D721Med (cell line): Measurements from ENCODE around the gene ANOS1.
"Not testable (repeated sequence)": the region's sequence is repeated elsewhere in the genome, so short reads cannot be mapped to it uniquely, and the experiment has no call there.

Experiments used
- DNase-seq: peaks from one replicate; pipeline ENCODE4 v3.0.0; 2011; ENCODE audit warnings: low spot score; ENCODE audit not compliant: insufficient read length
- FAIRE-seq: peaks from 2 replicates; lab custom pipeline; 2011; peaks lifted over from hg19 to GRCh38; lab: Jason Lieb, UNC
- TF ChIP-seq, protein P1 (sequence below): IDR thresholded peaks from 2 replicates; pipeline ENCODE4 v1.5.1; 2012; ENCODE audit warnings: mild to moderate bottlenecking, control low read depth; ENCODE audit not compliant: insufficient read depth; ENCODE audit errors: missing control alignments

Gene ANOS1

DNA sequence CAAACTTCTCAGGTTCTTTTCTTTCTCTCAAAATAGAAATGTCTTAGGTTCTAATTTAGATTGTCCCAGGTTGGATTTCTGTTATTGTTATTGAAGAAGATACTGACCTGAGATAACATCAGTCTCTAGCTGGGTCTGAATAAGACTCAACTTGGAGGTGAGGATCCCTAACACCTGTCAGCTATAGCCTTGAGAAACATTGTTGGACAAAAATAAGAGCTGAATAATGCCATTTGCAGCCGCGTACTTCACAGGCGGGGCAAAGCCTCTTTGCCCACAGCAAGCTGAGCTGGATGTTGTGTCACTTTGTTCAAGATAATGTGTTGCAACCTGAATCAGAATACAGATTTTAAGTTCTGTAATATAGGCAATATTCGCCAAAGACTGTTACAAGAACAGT, 231.7 kb downstream of the ANOS1 start:
- DNase-seq: no peak
- no peak for FAIRE-seq

DNA sequence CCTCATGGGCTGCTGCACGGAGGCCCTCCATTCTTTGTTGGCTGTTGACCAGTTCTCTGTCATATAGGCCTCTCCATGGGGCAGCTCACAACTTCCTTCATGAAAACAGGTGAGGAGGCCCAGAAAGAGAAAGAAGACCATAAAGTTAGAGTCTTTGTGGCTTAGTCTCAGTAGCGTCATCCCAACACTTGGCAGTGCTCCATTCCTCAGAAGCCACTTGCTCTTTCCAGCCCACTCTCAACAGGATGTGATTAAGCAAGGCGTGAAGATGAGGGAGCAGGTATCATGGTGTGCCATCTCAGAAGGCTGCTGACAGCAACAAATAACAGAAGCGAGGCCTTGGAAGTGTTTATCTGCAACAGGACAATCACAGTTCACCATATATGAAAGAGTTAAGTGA, 236.9 kb downstream of the ANOS1 start:
- not testable (repeated sequence) for DNase-seq, FAIRE-seq

More for the DNA sequence above, 231.7 kb downstream of the ANOS1 start:
- TF ChIP-seq, protein P1, sequence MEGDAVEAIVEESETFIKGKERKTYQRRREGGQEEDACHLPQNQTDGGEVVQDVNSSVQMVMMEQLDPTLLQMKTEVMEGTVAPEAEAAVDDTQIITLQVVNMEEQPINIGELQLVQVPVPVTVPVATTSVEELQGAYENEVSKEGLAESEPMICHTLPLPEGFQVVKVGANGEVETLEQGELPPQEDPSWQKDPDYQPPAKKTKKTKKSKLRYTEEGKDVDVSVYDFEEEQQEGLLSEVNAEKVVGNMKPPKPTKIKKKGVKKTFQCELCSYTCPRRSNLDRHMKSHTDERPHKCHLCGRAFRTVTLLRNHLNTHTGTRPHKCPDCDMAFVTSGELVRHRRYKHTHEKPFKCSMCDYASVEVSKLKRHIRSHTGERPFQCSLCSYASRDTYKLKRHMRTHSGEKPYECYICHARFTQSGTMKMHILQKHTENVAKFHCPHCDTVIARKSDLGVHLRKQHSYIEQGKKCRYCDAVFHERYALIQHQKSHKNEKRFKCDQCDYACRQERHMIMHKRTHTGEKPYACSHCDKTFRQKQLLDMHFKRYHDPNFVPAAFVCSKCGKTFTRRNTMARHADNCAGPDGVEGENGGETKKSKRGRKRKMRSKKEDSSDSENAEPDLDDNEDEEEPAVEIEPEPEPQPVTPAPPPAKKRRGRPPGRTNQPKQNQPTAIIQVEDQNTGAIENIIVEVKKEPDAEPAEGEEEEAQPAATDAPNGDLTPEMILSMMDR: no peak

DNA sequence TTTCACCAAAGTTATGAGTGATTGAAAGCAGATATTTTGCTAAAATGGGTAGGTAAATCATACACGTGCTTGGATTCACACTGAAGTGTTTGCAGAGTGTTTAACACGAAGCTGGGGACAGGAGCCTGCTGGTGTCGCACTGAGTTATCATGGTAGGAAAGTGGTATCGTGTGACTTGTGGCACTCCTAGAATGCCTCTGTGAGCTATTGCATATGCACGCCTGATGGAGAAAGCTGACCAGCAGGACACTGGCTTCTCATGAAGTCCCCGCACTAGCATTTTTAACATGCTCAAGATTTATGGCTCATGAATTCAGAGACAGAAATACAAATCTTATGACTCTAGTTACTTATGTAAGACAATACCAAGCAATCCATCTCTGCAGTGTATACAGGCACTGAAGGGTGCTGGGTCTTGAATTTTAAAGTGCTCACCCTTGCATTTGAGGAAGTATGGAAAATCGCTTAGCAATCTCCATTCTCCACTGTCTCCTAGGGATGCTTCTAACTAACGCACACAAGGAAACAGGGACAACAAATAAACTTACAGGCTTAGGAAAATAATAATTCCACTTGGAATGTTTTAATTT, 247.5 kb downstream of the ANOS1 start:
- DNase-seq (no peak), FAIRE-seq (no peak)
- TF ChIP-seq, protein P1: no peak
